ENCODE data around the gene MAD1L1.
"Not testable (repeated sequence)": the region's sequence is repeated elsewhere in the genome, so short reads cannot be mapped to it uniquely, and the experiment has no call there.

The MAD1L1 gene

DNA sequence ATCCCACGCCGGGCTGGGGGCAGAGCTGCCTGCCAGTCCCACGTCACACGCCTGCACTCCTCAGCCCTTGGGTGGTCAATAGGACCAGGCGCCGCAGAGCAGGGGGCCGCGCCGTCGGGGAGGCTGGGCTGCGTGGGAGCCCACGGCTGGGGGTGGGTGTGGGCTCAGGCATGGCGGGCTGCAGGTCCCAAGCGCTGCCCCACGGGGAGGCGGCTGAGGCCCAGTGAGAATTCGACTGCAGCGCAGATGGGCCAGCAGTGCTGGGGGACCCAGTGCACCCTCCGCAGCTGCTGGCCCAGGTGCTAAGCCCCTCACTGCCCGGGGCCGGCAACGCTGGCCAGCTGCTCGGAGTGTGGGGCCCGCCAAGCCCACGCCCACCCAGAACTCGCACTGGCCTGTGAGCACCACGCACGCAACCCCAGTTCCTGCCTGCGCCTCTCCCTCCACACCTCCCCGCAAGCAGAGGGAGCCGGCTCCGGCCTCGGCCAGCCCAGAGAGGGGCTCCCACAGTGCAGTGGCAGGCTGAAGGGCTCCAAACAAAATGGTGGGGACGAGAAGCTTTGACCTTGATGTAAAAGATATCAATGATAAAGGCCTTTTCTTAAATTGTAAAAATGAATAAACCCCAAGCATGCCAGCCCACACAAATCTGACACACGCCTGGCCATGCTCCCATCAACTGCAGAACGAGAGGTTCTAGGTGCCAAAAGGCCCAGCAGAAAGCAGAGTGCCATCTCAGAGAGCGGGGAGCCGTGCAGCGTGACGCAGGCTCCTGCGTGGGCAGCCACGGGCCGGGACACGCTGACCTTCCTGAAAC is 255.5 kb downstream of the MAD1L1 start:
- no peak for DNase-seq

DNA sequence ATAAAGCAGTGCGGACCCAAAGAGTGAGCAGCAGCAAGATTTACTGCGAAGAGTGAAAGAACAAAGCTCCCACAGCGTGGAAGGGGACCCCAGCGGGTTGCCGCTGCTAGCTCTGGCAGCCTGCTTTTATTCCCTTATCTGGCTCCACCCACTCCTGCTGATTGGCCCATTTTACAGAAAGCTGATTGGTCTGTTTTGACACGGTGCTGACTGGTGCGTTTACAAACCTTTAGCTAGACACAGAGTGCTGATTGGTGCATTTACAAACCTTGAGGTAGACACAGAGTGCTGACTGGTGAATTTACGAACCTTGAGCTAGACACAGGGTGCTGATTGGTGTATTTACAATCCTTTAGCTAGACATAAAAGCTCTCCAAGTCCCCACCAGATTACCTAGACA is 256.2 kb downstream of the MAD1L1 start:
- DNase-seq = not testable (repeated sequence)

DNA sequence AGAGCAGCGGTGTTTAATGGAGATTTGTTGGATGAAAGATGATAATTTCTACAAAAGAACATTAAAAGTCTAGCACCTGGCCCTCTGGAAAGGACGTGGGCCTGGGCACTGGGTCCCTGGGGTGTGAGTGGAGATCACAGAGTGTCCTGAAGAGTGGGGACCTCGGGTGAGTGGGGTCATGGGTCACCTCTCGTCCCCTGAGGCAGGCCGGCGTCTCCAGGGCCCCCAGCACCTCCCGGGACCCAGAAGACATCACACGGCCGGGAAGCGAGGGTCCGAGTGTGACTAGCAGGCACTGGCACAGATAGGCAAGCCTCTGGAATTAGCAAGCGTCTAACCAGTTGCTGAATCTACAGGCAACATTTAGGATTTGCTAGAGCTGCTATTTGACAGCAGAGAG is 257.2 kb downstream of the MAD1L1 start:
- no peak for DNase-seq

DNA sequence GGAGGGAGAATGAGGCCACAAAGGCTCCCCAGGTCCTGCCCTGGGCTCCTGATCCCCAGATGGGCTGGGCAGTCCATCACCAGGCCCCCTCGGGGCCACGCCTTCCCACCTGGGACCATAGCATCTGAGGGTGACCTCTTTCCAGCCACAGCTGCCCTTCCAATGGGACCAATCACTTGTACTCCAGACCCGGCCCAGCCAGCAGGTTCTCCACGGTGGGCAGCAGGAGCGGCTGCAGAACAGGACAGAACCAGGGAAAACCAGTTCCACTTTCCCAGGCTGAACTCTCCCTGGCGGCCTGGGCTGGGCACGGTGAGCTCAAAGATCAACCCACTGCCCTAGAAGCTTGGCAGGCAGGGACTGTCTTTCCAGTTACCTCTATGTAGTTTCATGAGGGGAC is 257.6 kb downstream of the MAD1L1 start:
- DNase-seq = no peak

DNA sequence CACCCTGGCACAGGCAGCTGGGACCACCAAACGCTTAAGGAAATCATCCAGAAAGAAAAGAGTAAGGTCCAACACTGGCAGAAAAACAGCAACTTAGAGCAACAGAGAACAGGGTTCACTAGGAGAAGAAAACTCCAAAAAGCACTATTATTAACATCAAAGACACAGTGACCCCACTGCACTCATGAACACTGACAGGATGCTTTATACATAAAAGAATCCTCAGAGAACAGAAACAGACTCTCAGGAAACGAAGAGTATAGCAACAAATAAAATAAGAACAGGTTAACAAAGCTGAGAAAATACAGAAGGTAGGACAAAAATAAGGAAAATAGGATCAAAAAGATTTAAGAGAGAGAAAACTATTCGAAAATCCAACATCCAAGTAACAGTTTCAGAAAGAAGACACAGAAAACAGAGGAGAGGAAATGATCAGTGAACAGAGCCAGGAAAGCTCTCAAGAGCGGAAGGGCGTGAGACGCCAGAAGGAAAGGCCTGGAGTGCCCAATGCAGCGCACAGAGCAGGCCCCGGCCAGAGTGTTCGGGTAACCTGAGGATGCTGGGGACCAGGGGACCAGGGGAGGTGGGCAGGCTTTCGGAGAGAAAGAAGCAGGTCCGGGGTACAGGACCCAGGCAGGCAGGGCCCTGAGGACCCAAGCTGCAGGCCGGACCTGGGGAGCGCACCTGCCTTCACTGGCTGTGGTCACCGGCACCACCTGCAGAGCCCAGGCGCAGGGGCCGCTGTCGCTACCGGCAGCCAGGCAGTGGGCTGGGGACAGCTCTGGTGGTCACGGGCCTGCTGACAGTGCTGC is 258.2 kb downstream of the MAD1L1 start:
- no peak for DNase-seq

DNA sequence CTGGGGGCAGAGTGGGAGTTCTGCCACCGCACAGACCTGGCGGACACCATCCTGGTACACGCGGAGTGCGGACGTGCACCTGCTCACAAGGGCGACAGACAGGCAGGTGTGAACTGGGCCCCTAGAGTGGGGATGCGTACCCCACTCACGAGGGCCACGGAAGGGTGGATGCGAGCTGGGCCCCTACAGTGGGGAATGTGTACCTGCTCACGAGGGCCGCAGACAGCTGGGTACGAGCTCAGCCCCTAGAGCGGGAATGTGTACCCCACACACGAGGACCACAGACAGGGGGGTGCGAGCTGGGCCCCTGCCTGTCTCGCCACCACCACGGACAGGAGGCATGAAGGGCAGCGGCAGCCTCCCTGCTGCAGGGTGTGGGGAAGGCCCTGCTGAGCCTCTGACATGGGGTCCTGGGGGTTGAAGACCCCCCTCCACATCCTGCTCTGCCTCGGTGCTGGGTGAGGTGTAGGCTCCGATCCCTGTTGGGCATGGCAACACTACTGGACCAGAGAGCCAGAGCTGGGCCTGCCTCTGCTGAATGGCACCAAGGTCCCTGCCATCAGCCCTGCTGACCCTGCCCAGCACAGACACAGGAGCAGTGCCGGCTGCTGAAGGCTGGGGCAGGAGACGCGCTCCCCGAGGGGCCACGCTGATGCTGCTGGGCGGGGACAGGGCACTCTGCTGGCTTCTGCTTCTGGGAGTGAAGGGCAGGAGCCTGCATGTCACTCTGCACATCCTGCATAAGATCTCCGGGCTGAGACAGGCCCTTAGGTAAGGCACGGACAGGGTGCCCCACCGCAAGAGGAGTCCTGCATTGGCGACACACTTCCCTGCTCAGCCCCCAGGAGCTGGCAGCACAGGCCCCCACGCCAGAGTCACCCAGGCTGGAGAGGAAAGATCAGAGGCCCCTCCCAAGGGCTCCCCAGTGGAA is 259.2 kb downstream of the MAD1L1 start:
- no peak for DNase-seq

DNA sequence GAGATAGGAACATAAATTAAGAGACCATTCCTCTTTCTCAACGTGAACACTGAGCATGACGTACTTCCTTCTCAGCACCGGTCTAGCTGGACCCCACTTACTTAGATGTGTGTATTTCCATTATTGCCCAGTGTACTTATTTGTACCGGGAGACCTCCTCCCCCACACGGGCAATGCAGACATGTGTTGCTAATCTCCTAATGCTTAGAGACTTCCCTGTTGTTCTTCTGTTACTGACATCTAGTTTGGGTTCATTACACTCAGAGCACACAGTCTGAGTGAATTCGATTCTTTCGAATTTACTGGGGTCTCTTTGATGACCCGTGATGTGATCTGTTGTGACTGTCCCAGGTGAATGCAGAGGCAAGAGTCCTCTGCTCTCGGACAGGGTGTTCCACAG is 260.0 kb downstream of the MAD1L1 start:
- DNase-seq = no peak

DNA sequence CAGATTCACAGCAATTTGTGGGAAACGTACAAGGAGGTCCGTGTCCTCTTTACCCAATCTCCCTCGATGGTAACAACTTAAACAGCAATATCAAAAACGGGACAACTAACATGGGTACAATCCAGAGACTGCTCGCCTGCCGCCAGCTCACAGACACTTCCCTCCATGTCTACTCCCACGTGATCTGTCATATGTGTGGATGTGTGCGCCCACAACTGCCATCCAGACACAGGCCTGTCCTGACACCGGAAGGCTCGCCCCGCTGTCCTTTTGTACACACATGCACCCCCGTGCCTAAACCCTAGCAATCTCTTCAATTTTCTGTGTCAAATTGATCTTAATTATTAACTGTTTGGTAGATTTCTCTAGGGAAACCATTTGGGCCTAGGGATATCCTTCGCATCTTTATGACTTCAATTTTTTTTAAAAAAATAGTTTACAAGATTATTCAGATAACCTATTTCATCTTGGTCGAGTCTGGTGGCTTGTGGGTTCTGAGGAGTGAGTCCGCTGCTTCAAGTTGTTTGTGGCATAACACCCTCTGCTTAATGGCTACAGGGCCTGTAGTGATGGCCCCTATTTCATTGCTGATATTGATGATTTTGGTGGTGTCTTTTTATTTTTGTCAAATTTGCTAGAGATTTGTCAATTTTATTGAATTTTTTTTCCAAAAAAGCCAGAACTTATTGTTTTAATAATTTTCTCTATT is 260.6 kb downstream of the MAD1L1 start:
- DNase-seq = no peak

DNA sequence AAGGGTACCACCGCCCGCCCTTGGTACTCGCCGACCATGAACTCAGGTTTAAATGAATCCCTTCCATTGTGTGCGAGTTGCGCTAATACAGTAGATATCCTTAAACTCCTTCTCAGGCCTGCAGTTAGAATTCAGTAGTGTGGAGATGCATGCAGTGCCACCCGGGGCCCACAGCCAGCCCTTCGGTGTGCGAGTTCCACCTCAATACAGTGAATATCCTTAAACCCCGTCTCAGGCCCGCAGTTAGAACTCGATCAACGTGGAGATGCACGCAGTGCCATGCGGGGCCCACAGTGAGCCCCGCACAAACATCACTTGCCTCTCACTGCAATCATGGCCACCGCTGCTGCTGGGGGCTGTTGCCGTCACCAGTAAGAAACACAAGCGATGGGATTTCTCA is 261.9 kb downstream of the MAD1L1 start:
- DNase-seq = no peak

DNA sequence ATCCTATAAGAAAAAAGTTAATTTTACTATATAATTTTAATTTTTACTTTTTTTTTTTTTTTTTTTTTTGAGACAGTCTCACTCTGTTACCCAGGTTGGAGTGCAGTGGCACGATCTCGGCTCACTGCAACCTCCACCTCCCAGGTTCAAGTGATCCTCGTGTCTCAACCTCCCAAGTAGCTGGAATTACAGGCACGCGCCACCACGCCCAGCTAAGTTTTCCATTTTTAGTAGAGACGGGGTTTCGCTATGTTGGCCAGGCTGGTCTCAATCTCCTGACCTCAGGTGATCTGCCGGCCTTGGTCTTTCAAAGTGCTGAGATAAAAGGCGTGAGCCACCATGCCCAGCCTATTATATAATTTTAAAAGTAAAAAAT is 262.5 kb downstream of the MAD1L1 start:
- DNase-seq = not testable (repeated sequence)

DNA sequence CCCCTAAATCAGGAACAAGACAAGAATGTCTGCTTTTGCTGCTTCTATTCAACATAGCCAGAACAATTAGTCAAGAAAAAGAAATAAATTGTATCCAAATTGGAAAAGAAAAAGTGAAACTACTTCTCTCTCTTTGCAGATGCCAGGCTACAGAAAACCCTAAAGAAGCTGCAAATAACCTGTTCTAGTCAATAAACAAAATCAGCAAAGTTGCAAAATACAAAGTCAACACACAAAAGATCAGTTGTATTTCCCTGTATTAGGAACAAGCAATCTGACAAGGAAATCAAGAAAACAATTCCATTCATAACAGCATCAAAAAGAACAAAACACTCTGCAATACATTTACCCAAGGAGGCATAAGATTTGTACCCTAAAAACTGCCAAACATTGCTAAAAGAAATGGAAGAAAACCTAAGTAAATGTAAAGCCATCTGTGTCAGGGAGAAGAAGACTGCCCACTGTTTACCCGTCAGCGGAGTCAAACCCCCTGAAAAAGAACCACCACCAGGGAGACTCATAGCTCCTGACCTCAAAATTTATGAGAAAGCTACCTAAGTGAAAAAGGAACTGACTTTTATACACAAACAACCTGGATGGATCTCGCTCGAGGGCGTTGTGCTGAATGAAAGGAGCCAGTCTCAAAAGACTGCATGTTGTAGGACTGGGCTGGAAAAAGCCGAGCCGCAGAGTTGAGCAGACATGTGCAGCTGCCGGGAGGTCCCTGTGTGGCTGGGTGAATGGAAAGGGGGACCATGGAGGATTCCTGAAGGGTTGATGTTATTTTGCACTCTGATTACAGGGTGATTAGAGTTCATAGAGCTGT is 263.1 kb downstream of the MAD1L1 start:
- DNase-seq = no peak

DNA sequence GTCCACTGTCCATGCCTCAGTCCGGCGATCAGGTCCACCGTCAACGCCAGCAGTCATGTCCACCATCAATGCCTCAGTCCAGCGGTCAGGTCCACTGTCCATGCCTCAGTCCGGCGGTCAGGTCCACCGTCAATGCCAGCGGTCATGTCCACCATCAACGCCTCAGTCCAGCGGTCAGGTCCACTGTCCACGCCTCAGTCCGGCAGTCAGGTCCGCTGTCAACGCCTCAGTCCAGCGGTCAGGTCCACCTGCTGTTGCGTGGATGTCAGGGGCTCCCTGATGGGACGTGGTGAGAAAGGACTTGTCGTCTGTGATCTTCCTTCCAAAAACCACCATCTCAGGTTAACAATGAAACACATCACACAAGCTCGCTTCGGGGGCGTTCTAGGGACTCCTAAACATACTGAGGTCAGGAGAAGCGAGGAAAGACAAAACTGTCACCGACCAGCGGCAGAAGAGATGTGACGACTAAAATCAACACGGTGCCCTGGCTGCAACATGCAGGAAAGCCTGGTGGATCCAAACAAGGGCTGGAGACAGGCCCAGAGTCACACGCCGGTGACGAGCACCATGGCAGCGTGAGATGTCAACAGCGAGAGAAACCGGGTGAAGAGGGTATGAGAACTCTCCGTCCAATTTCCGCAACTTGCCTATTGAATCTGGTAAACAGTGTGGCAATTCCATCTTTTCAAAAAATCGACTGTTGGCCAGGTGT is 264.2 kb downstream of the MAD1L1 start:
- DNase-seq = no peak

DNA sequence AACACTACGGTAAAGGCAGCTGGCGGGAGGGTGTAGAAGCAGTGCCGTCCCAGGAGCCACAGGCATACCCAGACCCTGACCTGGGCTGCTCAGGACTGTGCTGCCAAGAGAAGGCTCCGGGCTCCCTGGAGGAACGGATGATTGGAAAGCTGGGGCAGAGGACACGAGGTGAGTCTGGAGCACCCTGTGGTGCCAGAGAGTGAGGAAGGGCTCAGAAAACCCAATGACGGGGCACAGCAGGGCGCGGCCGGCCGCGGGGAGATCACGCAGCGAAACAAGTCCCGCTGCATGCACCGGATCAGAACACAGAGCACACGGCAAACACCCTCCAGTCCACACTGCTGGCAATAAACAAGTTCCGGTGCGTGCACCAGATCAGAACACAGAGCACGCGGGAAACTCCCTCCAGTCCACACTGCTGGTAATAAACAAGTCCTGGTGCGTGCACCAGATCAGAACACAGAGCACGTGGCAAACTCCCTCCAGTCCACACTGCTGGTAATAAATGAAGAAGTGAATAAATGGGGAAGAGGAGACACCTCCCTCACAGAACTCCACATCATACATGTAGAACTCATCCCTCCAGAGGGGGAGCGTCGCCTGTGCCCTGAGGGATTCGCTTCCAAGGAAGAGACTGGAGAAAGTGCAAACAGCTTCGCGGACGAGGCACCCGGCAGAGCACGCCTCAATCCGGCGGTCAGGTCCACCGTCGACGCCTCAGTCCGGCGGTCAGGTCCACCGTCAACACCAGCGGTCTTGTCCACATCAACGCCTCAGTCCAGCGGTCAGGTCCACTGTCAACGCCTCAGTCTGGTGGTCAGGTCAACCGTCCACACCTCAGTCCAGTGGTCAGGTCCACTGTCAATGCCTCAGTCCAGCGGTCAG is 265.0 kb downstream of the MAD1L1 start:
- DNase-seq = no peak

DNA sequence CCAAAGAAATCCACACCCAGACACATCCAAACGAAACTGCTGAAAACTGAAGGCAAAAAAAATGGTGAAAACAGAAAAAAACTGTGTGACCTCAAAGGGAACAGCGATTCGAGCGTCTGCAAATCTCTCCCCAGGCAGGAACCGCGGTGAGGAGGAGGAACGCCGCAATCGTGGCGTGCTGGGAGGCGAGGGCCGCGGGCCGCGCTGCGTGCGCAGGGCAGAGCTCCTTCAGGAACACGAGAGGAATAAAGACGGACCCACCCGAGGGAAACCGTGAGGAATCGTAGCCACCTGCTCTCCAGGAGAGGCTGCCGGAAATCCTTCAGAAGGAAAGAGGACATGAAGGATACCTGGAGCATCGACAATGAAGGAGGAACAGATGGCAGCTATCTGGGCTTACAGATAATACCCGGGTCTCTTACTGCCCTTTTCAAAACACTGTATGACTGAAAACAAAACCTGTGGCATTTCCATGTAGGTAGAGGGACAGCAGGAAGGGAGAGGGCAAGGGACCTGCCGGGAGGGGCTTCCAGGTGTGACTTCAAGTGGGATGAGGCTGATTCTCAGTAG is 266.0 kb downstream of the MAD1L1 start:
- DNase-seq = no peak

DNA sequence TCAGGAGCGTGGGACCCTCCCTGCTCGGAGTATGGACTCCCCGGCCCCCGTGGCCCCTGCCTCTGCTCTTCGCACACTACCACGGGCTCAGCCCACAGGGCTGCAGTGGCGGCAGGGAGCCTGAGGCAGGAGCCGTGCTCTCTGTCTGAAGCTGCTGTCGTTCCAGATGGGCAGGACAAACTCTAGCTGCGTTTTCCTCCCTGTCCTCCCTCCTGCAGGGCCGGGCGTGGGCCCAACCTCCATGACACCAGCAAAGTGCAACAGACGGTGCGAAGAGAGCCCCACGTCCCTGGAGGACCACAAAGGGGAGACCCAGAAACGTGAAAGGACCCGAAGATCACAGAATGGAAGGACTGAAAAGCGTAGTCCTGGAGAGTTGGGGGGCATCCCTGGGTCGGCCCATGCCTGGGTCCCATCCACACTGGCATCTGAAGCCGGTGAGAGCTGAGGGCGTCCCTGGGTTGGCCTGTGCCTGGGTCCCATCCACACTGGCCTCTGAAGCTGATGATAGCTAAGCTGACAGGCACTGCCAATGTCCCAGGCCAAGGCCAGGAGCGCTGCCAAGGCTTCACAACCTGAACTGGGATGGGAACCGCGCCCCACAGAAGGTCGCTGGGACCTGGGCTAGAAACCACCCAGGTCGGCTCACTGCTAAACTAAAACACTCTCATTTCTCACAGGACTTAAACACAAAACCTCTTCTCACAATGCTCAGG is 267.0 kb downstream of the MAD1L1 start:
- no peak for DNase-seq

DNA sequence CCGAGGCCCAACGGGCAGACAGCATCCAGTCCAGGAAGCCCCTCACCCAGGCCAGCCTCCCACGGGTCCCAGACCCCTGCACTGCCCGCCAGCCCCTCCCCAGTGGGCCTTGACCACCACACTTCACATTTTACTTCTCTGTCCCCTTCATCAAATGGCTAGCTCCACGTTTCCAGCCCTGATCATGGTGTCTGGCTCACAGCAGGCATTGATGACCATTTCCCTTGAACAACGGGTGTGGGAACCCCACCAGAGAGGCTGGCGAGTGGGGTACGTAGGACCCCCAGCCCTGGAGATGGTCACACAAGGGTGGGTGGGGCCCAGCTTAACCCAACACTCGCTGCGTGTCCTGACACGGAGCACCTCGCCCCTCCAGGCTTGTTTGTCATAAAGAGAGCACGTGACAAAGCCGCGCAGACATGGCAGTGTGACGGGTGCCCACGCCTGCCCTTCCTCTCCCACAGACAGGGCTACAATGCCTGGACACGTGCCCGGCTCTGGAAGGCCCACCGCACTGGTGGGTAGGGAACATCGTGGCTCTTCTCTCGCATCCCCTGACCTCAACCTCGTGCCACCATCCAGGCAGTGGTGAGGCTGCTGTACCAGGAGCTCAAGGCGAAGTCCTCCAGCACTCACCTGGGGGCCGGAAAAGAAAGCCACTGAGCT is 267.7 kb downstream of the MAD1L1 start:
- DNase-seq = no peak

DNA sequence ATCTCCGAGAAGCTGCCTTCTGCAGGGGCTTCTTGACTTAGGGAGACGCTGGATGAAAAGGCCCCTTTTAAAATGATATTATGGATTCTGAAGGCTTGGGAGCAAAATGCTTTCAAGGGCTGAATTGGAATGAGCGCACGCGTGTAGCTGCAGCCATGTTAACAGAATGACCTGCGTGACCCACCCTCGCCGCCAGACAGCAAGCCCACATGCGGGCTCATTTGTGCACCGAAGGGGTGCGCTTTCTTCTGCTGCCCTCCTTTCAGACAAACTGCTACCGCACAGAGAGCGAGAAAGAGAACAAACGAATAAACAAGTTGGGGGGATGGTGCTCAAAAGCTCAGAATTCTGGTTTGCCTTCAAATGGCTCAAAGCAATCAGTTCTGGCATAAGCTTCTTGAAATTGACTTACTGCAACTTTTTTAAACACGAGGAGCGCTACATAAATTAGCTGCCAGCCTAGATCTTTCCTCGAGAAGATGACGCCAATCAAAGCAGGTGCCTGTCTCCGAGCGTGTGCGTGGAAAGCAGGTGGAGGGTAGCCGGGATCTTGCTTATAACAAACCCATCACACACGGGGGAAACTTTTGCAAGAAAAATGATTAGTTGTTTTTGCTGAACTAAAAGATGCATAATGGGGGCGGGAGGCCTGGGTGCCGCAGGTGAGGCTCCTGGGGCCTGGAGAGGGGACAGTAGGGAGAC is 268.4 kb downstream of the MAD1L1 start:
- DNase-seq = no peak

DNA sequence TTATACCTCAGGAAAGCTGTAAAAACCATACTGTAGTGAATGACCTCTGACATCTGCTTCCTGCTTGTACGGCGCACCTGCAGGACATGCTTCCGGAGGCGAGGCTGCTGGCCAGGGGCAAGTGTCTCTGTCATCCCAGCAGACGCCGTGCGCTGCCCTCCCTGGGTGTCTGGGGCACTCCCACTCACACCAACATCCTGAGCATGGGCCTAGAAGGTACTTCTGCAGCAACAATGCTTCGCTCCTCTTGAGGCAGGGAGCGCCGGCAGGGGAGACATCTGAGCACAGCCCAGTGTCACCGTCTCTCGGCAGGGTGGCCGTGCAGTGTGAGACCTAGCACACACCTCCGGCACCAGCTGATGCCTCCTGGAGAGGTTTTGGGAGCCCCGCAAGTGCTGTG is 269.2 kb downstream of the MAD1L1 start:
- DNase-seq = no peak
